ENCODE data around the gene NR3C2.

NR3C2 gene

GRCh38 chr4:148075438-148075837 lies 366.8 kb downstream of the NR3C2 start:
- DNase-seq (ENCODE audit: low spot score), result no peak

- no peak for DNase-seq (ENCODE audit: low spot score)
Observed at GRCh38 chr4:148074462-148074861, 367.8 kb downstream of the NR3C2 start.

GRCh38 chr4:148073349-148073748 lies 368.9 kb downstream of the NR3C2 start:
- DNase-seq (ENCODE audit: low spot score), result no peak

- no peak for DNase-seq (ENCODE audit: low spot score)
Observed at GRCh38 chr4:148072789-148073188, 369.4 kb downstream of the NR3C2 start.

- no peak for DNase-seq (ENCODE audit: low spot score)
Observed at GRCh38 chr4:148071009-148071408, 371.2 kb downstream of the NR3C2 start.

- DNase-seq (ENCODE audit: low spot score), result no peak
Observed at GRCh38 chr4:148069895-148070178, 372.4 kb downstream of the NR3C2 start.

GRCh38 chr4:148069086-148069894 lies 372.9 kb downstream of the NR3C2 start:
- no peak for DNase-seq (ENCODE audit: low spot score)

GRCh38 chr4:148068065-148068911 lies 373.9 kb downstream of the NR3C2 start:
- DNase-seq (ENCODE audit: low spot score), result no peak

GRCh38 chr4:148067301-148067916 lies 374.8 kb downstream of the NR3C2 start:
- no peak for DNase-seq (ENCODE audit: low spot score)

GRCh38 chr4:148065075-148065474 lies 377.1 kb downstream of the NR3C2 start:
- no peak for DNase-seq (ENCODE audit: low spot score)

- no peak for DNase-seq (ENCODE audit: low spot score)
Observed at GRCh38 chr4:148064451-148064850, 377.8 kb downstream of the NR3C2 start.

GRCh38 chr4:148062301-148062950 lies 379.8 kb downstream of the NR3C2 start:
- DNase-seq (ENCODE audit: low spot score), result no peak

GRCh38 chr4:148061795-148062194 lies 380.4 kb downstream of the NR3C2 start:
- peak; percentile 9 for DNase-seq (ENCODE audit: low spot score)

- DNase-seq (ENCODE audit: low spot score), result peak; percentile 9
Observed at GRCh38 chr4:148061141-148061481, 381.1 kb downstream of the NR3C2 start.

- no peak for DNase-seq (ENCODE audit: low spot score)
Observed at GRCh38 chr4:148060264-148061140, 381.7 kb downstream of the NR3C2 start.

- no peak for DNase-seq (ENCODE audit: low spot score)
Observed at GRCh38 chr4:148059617-148060180, 382.5 kb downstream of the NR3C2 start.

GRCh38 chr4:148057984-148058859 lies 384.0 kb downstream of the NR3C2 start:
- DNase-seq (ENCODE audit: low spot score), result no peak

- no peak for DNase-seq (ENCODE audit: low spot score)
Observed at GRCh38 chr4:148057516-148057915, 384.7 kb downstream of the NR3C2 start.

- DNase-seq (ENCODE audit: low spot score), result no peak
Observed at GRCh38 chr4:148056879-148057278, 385.3 kb downstream of the NR3C2 start.

GRCh38 chr4:148055844-148056243 lies 386.4 kb downstream of the NR3C2 start:
- no peak for DNase-seq (ENCODE audit: low spot score)

All from LoVo (cell line).